GM21526 (cell line): Measurements from ENCODE around the gene TAS1R1.

Experiments
- ATAC-seq: cut with Tn5 transposase; IDR thresholded peaks from one replicate; pipeline ENCODE4 v1.9.1; 2021; ENCODE audit warnings: moderate library complexity; ENCODE audit not compliant: unreplicated experiment, low FRiP score

The TAS1R1 gene

GRCh38 chr1:6627031-6627430 is 71.9 kb downstream of the TAS1R1 start:
- ATAC-seq = no peak

- ATAC-seq = no peak
Observed at GRCh38 chr1:6627841-6628545, 72.9 kb downstream of the TAS1R1 start.

DNA sequence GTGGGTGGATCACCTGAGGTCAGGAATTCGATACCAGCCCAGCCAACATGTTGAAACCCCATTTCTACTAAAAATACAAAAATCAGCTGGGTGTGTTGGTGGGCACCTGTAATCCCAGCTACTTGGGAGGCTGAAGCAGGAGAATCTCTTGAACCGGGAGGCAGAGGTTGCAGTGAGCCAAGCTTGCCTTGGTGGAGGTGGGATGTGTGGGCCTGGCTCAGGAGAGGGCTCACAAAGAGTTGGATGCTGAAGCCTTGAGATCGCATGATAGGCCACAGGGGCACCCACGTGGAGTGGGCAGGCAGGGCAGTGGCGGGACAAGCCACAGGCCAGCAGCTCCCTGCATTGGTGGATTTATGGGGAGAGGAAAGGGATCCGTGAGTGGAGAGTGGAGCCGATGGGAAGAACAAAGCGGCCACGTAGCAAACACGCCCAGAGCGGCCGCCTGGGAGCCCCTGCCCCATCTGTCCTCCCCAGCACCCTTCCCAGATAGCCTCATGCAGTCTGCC is 73.9 kb downstream of the TAS1R1 start:
- ATAC-seq = no peak
